ENCODE measurements around the gene CATSPERE.

GRCh38 chr1:244473059-244473605 is 12.1 kb downstream of the CATSPERE start:
- TF ChIP-seq CTCF (IDR thresholded peaks at IDR 0.05) (no peak), POLR2A (IDR thresholded peaks at IDR 0.05) (no peak), POLR2AphosphoS5 (IDR thresholded peaks at IDR 0.05) (no peak)

Data from breast epithelium (tissue), 3 donors.